Adrenal gland (tissue), 12 donors: ENCODE results near the gene TMCC2. TPM values are rescaled to one million over a fixed set of nuclear protein-coding genes. Genes with fewer than 3 reads are reported as not detected.
A peak's percentile ranks its signal among the peaks of the same experiment; 100 is the strongest.

ENCODE experiments used
- DNase-seq, 7 donors: peaks; one replicate each; pipeline ENCODE4 v3.0.0-alpha.2; 2019 to 2020
- H3K27ac ChIP-seq, 5 donors: fragments of 200-600 bp; sonication (generic) in 4 of 5; 1 replicate in 3 of 5; 2 replicates in 2 of 5; pipeline versions ENCODE4 v1.5.1 to v1.8.0; 2016 to 2020; ENCODE audit warnings: mild to moderate bottlenecking in 1 of 5
- H3K27me3 ChIP-seq: fragments of 200-600 bp; 2 replicates; pipeline ENCODE4 v1.8.0; 2021
- H3K36me3 ChIP-seq, 2 donors: fragments of 200-600 bp; replicated peaks in 1 of 2; 1 replicate in 1 of 2; 2 replicates in 1 of 2; pipeline versions ENCODE4 v1.5.1 to v1.8.0; 2018 to 2022
- H3K4me1 ChIP-seq, 2 donors: fragments of 200-600 bp; replicated peaks in 1 of 2; 1 replicate in 1 of 2; 2 replicates in 1 of 2; pipeline versions ENCODE4 v1.5.1 to v1.8.0; 2018 to 2021
- H3K4me3 ChIP-seq, 4 donors: fragments of 200-600 bp; sonication (generic) in 3 of 4; one replicate each; pipeline ENCODE4 v1.5.1; 2016 to 2018
- H3K9me3 ChIP-seq, 3 donors: fragments of 200-600 bp; sonication (generic) in 1 of 3; replicated peaks in 1 of 3; 1 replicate in 2 of 3; 2 replicates in 1 of 3; pipeline versions ENCODE4 v1.5.1 to v1.8.0; 2016 to 2021
- POLR2A ChIP-seq, 2 donors: fragments of 450-650 bp; IDR thresholded peaks; one replicate each; pipeline ENCODE4 v1.6.1; 2017; ENCODE audit warnings: antibody characterized with exemption in 2 of 2, mild to moderate bottlenecking in 2 of 2, moderate library complexity in 1 of 2
- WGBS, 4 donors: extraction: QIAGEN DNeasy Blood & Tissue Kit in 2 of 4; methylation state at CpG; one replicate each; pipeline versions ENCODE4 v1.1.5 to v1.1.7; 2013 to 2017; 5-methylcytosine and 5-hydroxymethylcytosine counted together
- intact Hi-C, 2 donors: fragments of 100-400 bp; cut with DNase I; formaldehyde crosslinking; loops; one replicate each; pipeline versions ENCODE4 v1.14.1 to v1.15.0; 2022 to 2023
- polyA plus RNA-seq, 3 donors: library from polyadenylated mRNA; stranded (reverse); fragments of 200-250 nt in 2 of 3; fragments of 350-450 nt in 1 of 3; fragmentation: Illumina TruSeq in 1 of 3; extraction: RNeasy Lipid Tissue Mini Kit (QIAGEN cat#74804) in 1 of 3; gene quantifications; one replicate each; pipeline ENCODE4 v1.2.3, GENCODE V29; 2013 to 2014
- total RNA-seq, 9 donors: library from RNA; depleted of rRNA in 4 of 9; stranded (reverse); fragments of >200 nt in 4 of 9; fragments of 120-200 nt in 1 of 9; fragmentation: NEBNext Ultra II Directional in 1 of 9; extraction: Animal tissue kit (Norgen Biotek cat#: 25700) in 1 of 9; gene quantifications; one replicate each; pipeline versions ENCODE4 v1.1.0 to v1.2.4, GENCODE V29; 2013 to 2023
- TF ChIP-seq, protein P1 (sequence below), 6 experiments: fragments of 450-650 bp in 4 of 6; fragments of 200-600 bp in 2 of 6; sonication (generic) in 1 of 6; IDR thresholded peaks; 1 replicate in 5 of 6; 2 replicates in 1 of 6; pipeline versions ENCODE4 v1.5.1 to v1.8.0; 2016 to 2021; ENCODE audit warnings: antibody characterized with exemption in 6 of 6, mild to moderate bottlenecking in 2 of 6, moderate library complexity in 1 of 6
- donor health status: healthy with polysubstance abuse.
- donor health status: Bipolar disorder and iron deficiency.
- donor health status: DM: yes; HTN: yes; CAD: no.
- donor health status: DM: no; HTN: no; CAD: no.
- donor health status: DM: no; HTN: no; CAD: no.
- donor health status: DM: yes; HTN: yes; CAD: no.

TMCC2 gene
- total and polyA plus RNA-seq, 12 donors: 2.3 to 33.2 (median 7.5) TPM

DNA sequence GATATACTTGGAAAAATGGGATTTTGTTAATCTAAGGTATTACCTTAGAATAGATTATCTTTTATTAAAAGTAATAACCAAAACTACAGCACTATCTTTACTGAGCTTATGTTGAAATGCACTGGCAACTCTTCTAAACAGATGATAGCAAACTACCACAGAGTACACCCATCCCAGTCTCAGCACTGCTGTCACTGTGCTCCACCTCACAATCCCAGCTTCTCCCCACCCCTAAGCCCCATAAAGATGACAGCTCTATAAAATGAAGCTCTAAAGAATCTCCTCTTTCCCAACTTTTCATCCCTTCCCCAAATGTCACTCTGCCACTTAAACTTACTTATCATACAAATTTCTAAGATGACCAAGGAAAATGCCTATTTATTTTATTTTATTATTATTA is 22.7 kb upstream of the TMCC2 start:
- Histone ChIP-seq H3K27ac (no peak overlapping the region), H3K27me3 (no peaks in the 10 kb centered on the region), H3K9me3 (no peaks in the 10 kb centered on the region), H3K4me1 (peaks cover 16 to 17% of the 10 kb centered on the region in 2 donors), H3K36me3 (no peaks in the 10 kb centered on the region), H3K4me3 (no peak overlapping the region)
- intact Hi-C loops: no loop called here
- no peak for DNase-seq
- TF ChIP-seq, protein P1, sequence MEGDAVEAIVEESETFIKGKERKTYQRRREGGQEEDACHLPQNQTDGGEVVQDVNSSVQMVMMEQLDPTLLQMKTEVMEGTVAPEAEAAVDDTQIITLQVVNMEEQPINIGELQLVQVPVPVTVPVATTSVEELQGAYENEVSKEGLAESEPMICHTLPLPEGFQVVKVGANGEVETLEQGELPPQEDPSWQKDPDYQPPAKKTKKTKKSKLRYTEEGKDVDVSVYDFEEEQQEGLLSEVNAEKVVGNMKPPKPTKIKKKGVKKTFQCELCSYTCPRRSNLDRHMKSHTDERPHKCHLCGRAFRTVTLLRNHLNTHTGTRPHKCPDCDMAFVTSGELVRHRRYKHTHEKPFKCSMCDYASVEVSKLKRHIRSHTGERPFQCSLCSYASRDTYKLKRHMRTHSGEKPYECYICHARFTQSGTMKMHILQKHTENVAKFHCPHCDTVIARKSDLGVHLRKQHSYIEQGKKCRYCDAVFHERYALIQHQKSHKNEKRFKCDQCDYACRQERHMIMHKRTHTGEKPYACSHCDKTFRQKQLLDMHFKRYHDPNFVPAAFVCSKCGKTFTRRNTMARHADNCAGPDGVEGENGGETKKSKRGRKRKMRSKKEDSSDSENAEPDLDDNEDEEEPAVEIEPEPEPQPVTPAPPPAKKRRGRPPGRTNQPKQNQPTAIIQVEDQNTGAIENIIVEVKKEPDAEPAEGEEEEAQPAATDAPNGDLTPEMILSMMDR (IDR thresholded peaks at IDR 0.05): no peak
- TF ChIP-seq POLR2A (IDR thresholded peaks at IDR 0.05): no peak

DNA sequence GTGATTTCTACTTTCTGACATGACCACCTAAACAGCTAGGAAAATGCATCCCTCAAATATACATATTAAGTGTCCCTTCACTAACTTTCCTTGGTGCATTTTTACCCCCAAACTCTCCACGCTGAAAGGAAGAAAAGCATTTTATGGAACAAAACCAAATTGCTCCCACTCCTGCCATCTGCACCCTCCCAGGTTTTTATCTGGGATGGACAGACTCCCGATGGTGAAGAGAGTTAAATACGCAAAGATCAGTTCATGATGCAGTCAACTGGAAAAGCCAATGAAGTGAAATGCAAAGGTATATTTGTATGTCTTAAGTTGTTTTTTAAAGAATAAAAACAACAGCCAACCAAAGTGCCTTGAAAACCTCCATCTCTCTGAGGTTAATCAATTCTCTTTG is 18.9 kb upstream of the TMCC2 start:
- 90 to 94% (median 92%) methylated on average over 3 of the region's 3 CpGs for WGBS, 4 donors
- H3K36me3 ChIP-seq: no peaks in the 10 kb centered on the region
- H3K27me3 ChIP-seq: no peaks in the 10 kb centered on the region
- H3K27ac ChIP-seq: no peak overlapping the region
- TF ChIP-seq POLR2A (IDR thresholded peaks at IDR 0.05): no peak
- TF ChIP-seq, protein P1 (IDR thresholded peaks at IDR 0.05): no peak
- no peak for DNase-seq
- no peaks in the 10 kb centered on the region for H3K9me3 ChIP-seq
- H3K4me3 ChIP-seq: no peak overlapping the region
- intact Hi-C loops: no loop called here
- peaks cover 16 to 18% of the 10 kb centered on the region in 2 donors for H3K4me1 ChIP-seq

DNA sequence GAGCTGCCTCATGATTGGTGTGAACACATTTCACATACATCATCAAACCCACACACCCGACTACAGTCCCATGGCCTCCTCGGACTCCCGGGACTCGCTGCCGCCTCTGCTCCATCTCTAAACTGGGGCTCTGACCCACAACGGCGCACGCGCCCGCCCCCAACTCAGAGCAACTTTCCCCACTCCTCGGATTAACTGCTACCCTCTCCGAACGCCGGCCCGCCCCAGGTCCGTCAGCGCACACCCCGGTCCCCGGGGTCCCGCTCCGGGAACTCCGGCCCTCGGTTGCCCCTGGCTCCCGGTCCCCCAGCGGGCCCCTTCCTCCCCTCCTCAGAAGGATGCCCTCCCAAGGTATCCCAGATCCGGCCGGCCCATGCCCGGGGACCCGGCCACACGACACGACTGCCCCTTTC is 17.0 kb upstream of the TMCC2 start:
- H3K27me3 ChIP-seq: no peaks in the 10 kb centered on the region
- peak overlapping the region; percentile 72 to 95 (median 90) for H3K4me3 ChIP-seq
- 0% methylated on average over 5 to 31 of the region's 31 CpGs for WGBS, 4 donors
- peaks cover 9 to 12% of the 10 kb centered on the region in 2 donors for H3K4me1 ChIP-seq
- peak in 4 of 7 donors; percentile 23 to 64 (median 34) for DNase-seq
- TF ChIP-seq, protein P1 (IDR thresholded peaks at IDR 0.05): no peak
- TF ChIP-seq POLR2A (IDR thresholded peaks at IDR 0.05): no peak
- H3K27ac ChIP-seq: peak overlapping the region; percentile 77 to 97 (median 90)
- H3K9me3 ChIP-seq: no peaks in the 10 kb centered on the region
- intact Hi-C loops: no loop called here
- H3K36me3 ChIP-seq: no peaks in the 10 kb centered on the region

DNA sequence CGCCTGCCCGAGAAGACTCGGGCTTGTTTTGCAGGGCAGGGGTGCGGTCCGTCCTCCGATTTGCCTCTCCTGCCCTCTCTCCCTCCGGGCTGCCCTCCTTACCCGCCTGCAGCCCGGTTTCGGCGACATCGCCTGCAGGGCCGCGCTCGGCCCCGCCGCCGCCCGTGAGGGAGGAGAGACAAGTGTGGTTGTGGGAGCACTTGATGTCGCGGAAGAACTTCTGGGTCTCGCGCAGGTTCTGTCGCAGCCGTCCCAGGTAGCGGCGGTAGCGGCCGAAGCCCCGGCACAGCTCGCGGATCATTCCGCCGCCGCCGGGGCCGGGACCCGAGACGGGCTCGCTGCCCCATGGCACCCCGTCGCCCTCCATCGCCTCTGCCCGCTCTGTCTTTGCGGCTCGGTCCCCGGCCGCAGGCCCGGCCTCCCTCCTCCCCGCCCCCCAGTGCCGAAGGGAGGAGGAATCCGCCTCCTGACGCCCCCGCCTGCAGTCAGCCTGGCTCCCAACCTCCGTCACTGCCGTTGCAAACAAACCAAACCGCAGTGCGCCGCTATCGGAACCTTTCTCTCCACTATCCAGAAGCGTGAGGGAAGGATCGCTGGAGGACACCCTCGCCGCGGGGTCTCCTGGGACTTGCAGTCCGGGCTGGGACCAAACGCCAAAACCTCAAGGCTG is 16.4 kb upstream of the TMCC2 start, which contains the start of gene DSTYK:
Gene DSTYK (minus strand): TSS at position 534 of the 670 bp plus-strand sequence. CDS start 167 bp downstream, at position 367.
- peak; percentile 93 to 98 (median 96) for DNase-seq
- TF ChIP-seq, protein P1 (IDR thresholded peaks at IDR 0.05): peak in 1 of 6 experiments; percentile 11
- TF ChIP-seq POLR2A (IDR thresholded peaks at IDR 0.05): peak; percentile 73 to 92
- Histone ChIP-seq H3K4me1 (peaks cover 9 to 12% of the 10 kb centered on the region in 2 donors), H3K36me3 (no peaks in the 10 kb centered on the region), H3K27ac (peak within 1 kb of the TSS; percentile 77 to 97 (median 90)), H3K27me3 (no peaks in the 10 kb centered on the region), H3K9me3 (no peaks in the 10 kb centered on the region), H3K4me3 (peak within 1 kb of the TSS; percentile 72 to 95 (median 90))
- WGBS, 4 donors: 0 to 1% (median 0%) methylated on average over 4 to 67 of the region's 67 CpGs
- intact Hi-C loops: no loop called here
